Prostate gland (tissue), 2 donors: ENCODE data around the gene RNF208. TPM values are rescaled to one million over a fixed set of nuclear protein-coding genes. Genes with fewer than 3 reads are reported as not detected.
A peak's percentile ranks its signal among the peaks of the same experiment; 100 is the strongest.

ENCODE experiments used
- DNase-seq: peaks from one replicate; pipeline ENCODE4 v3.0.0-alpha.2; 2019; ENCODE audit warnings: low spot score
- H3K27ac ChIP-seq, 2 donors: fragments of 200-600 bp; sonication (generic); 2 replicates each; pipeline ENCODE4 v1.5.1; 2017 to 2019
- H3K27me3 ChIP-seq: fragments of 200-600 bp; sonication (generic); replicated peaks from 2 replicates; pipeline ENCODE4 v1.5.1; 2019; ENCODE audit not compliant: insufficient read depth
- H3K36me3 ChIP-seq, 2 donors: fragments of 200-600 bp; sonication (generic); 1 replicate in 1 of 2; 2 replicates in 1 of 2; pipeline versions ENCODE4 v1.5.1 to v1.8.1; 2017 to 2019
- H3K4me1 ChIP-seq: fragments of 200-600 bp; sonication (generic); replicated peaks from 2 replicates; pipeline ENCODE4 v1.5.1; 2019
- H3K4me3 ChIP-seq, 2 donors: fragments of 200-600 bp; sonication (generic); 2 replicates each; pipeline ENCODE4 v1.5.1; 2017 to 2019
- H3K9me3 ChIP-seq: fragments of 200-600 bp; sonication (generic); 2 replicates; pipeline ENCODE4 v1.5.1; 2017
- POLR2A ChIP-seq: fragments of 450-650 bp; IDR thresholded peaks from one replicate; pipeline ENCODE4 v1.6.1; 2016; ENCODE audit warnings: antibody characterized with exemption, mild to moderate bottlenecking
- POLR2AphosphoS5 ChIP-seq: sonication (generic); formaldehyde crosslinking; IDR thresholded peaks from one replicate; pipeline ENCODE4 v1.6.1; 2017; ENCODE audit warnings: antibody characterized with exemption
- WGBS: methylation state at CpG from one replicate; pipeline ENCODE4 v1.1.5; 2018; 5-methylcytosine and 5-hydroxymethylcytosine counted together
- intact Hi-C: fragments of 100-400 bp; cut with DNase I; formaldehyde crosslinking; loops from one replicate; pipeline ENCODE4 v1.14.2; 2022
- total RNA-seq, 2 donors: library from RNA; depleted of rRNA; stranded (reverse); fragments of >200 nt; gene quantifications; one replicate each; pipeline ENCODE4 v1.1.0, GENCODE V29; 2016
- TF ChIP-seq, protein P1 (sequence below), 4 experiments: fragments of 200-600 bp in 2 of 4; fragments of 450-650 bp in 2 of 4; sonication (generic) in 2 of 4; IDR thresholded peaks; 1 replicate in 3 of 4; 2 replicates in 1 of 4; pipeline ENCODE4 v1.5.1; 2016 to 2019; ENCODE audit warnings: antibody characterized with exemption in 4 of 4, mild to moderate bottlenecking in 2 of 4, moderate library complexity in 2 of 4

The RNF208 gene
- total RNA-seq, 2 donors from 2014 or later = 3.8 to 6.2 TPM

GRCh38 chr9:137198051-137198901 is 23.8 kb downstream of the RNF208 start:
- Histone ChIP-seq H3K4me3 (no peak overlapping the region), H3K27me3 (no peaks in the 10 kb centered on the region), H3K27ac (no peak overlapping the region), H3K9me3 (no peaks in the 10 kb centered on the region), H3K36me3 (no peaks in the 10 kb centered on the region), H3K4me1 (peaks cover 46% of the 10 kb centered on the region)
- intact Hi-C loops = no loop called here
- DNase-seq = no peak
- WGBS = 65% methylated on average over 16 of the region's 19 CpGs
- TF ChIP-seq POLR2A (no peak), POLR2AphosphoS5 (peak; percentile 64)
- TF ChIP-seq, protein P1, sequence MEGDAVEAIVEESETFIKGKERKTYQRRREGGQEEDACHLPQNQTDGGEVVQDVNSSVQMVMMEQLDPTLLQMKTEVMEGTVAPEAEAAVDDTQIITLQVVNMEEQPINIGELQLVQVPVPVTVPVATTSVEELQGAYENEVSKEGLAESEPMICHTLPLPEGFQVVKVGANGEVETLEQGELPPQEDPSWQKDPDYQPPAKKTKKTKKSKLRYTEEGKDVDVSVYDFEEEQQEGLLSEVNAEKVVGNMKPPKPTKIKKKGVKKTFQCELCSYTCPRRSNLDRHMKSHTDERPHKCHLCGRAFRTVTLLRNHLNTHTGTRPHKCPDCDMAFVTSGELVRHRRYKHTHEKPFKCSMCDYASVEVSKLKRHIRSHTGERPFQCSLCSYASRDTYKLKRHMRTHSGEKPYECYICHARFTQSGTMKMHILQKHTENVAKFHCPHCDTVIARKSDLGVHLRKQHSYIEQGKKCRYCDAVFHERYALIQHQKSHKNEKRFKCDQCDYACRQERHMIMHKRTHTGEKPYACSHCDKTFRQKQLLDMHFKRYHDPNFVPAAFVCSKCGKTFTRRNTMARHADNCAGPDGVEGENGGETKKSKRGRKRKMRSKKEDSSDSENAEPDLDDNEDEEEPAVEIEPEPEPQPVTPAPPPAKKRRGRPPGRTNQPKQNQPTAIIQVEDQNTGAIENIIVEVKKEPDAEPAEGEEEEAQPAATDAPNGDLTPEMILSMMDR (IDR thresholded peaks at IDR 0.05) = no peak

DNA sequence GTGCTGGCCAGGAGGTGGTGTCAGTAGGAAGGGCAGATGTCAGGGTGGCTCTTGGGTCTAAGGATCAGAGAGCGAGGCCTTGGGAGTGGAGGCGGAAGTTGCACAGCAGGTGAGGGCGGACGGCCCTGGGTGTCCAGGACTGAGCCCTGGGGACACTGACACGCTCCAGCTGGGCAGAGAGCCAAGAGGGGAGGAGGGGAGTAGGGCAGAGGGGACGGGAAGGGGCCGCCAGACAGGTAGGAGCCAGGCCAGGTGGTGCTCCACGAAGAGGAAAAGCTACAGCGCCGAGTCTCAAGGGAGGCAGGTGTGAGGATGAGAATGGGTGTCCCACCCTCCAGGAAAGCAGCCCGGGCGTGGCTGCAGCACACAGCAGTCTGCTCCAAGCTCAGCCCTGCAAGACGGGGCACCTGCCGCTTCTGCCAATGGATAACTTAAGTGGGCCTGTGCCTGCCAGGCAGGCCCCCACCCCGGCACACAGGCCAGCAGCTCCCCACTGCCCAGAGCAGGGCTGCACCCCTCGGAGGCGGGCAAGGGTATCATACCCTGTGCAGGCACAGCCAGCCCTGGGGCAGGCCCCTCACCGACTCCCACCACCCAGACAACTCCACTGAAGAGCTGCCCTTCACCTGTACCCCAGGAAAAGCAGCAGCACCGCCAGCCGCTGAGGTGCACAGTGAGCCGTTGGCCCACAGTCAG is 26.4 kb downstream of the RNF208 start:
- H3K27ac ChIP-seq = no peak overlapping the region
- H3K4me3 ChIP-seq = no peak overlapping the region
- intact Hi-C loops = no loop called here
- no peaks in the 10 kb centered on the region for H3K27me3 ChIP-seq
- TF ChIP-seq POLR2A (no peak), POLR2AphosphoS5 (no peak)
- TF ChIP-seq, protein P1 (IDR thresholded peaks at IDR 0.05) = no peak
- no peaks in the 10 kb centered on the region for H3K9me3 ChIP-seq
- no peak for DNase-seq
- peaks cover 41% of the 10 kb centered on the region for H3K4me1 ChIP-seq
- H3K36me3 ChIP-seq = no peaks in the 10 kb centered on the region
- 48% methylated on average over 21 of the region's 21 CpGs for WGBS

DNA sequence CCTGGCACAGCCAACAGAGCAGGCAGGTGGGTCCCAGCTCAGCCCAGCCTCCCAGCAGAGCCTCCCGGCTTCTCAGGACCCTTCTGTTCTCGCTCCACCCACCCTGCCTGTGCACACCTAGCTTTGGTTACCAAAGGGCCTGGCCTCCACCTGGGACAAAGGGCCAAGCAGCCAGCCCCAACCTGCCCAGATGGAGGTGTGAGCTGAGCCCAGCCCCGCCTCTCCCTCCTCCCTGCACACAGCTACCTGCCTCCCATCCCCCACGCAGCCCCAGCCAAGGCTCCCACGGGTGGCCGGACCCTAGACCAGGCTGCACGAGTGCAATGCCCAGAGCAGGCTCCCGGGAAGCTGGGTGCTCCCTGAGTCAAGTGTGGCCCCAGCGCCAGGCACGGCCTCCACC is 27.1 kb downstream of the RNF208 start:
- Histone ChIP-seq H3K36me3 (peaks cover 0 to 3% of the 10 kb centered on the region in 2 donors), H3K27me3 (no peaks in the 10 kb centered on the region), H3K27ac (no peak overlapping the region), H3K4me3 (no peak overlapping the region), H3K9me3 (no peaks in the 10 kb centered on the region), H3K4me1 (peaks cover 44% of the 10 kb centered on the region)
- TF ChIP-seq POLR2A (no peak), POLR2AphosphoS5 (no peak)
- TF ChIP-seq, protein P1 (IDR thresholded peaks at IDR 0.05) = no peak
- 60% methylated on average over 4 of the region's 10 CpGs for WGBS
- intact Hi-C loops = no loop called here
- DNase-seq = no peak

- intact Hi-C loops = no loop called here
- H3K4me3 ChIP-seq = no peak overlapping the region
- H3K4me1 ChIP-seq = peaks cover 45% of the 10 kb centered on the region
- no peaks in the 10 kb centered on the region for H3K27me3 ChIP-seq
- H3K36me3 ChIP-seq = peaks cover 0 to 3% of the 10 kb centered on the region in 2 donors
- H3K9me3 ChIP-seq = no peaks in the 10 kb centered on the region
- 50% methylated on average over 16 of the region's 16 CpGs for WGBS
- no peak for DNase-seq
- no peak for TF ChIP-seq POLR2A
- TF ChIP-seq POLR2AphosphoS5 = no peak
- TF ChIP-seq, protein P1 (IDR thresholded peaks at IDR 0.05) = no peak
- H3K27ac ChIP-seq = no peak overlapping the region
These were observed 27.7 kb downstream of the RNF208 start for GRCh38 chr9:137194388-137194787.
